NB4 (cell line): ENCODE results near the gene SRCAP.

Source experiments
- MYC ChIP-seq: IDR thresholded peaks from 2 replicates; pipeline ENCODE4 v1.6.1; 2011; ENCODE audit warnings: low read depth, low read length
- POLR2A ChIP-seq: IDR thresholded peaks from 2 replicates; pipeline ENCODE4 v1.6.1; 2011; ENCODE audit warnings: mild to moderate bottlenecking; ENCODE audit not compliant: insufficient read length; ENCODE audit errors: extremely low read depth
- TF ChIP-seq, protein P1 (sequence below): IDR thresholded peaks from one replicate; pipeline ENCODE4 v1.5.1; 2012; ENCODE audit warnings: low read depth, low read length
- TF ChIP-seq, protein P2 (sequence below): IDR thresholded peaks from 2 replicates; pipeline ENCODE4 v1.6.1; 2011; ENCODE audit warnings: low read depth, low read length

DNA sequence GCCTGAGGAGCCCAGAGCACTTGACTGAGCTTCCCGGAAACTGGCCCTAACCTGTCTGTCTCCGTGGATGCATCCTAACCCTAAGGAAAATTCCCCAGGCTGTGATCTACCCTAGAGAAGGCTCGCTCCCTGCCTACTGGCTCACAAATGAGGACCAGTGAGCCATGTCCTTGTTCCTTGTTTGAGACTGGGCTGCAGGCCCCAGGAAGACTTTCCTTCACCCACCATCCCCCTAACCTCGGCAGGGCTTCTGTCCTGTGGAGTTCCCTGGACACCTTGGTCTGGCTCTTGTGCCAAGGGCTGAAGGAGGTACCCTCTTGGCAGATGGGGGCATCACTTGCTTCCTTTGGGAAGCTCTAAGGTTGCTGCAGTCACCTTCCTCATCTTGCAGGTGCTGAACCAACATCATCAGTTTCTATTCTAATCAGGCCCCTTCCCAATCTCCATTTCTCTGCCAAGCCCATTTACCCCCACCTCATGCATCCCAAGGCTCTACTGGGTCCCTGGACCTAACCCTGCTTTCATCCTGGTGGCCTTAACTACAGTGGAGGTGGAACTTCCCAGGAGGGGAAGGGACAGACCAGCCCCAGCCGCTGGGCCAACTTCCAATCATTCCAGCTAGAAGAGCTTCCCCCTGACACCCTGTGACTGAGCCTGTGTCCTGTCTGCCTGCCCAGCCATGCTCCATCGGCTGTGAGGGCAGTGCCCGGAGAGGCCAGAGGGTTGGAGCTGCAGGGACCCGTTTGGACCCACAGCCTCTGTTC lies 75.6 kb downstream of the SRCAP start:
- TF ChIP-seq POLR2A (peak; percentile 14), MYC (no peak)
- TF ChIP-seq, protein P1, sequence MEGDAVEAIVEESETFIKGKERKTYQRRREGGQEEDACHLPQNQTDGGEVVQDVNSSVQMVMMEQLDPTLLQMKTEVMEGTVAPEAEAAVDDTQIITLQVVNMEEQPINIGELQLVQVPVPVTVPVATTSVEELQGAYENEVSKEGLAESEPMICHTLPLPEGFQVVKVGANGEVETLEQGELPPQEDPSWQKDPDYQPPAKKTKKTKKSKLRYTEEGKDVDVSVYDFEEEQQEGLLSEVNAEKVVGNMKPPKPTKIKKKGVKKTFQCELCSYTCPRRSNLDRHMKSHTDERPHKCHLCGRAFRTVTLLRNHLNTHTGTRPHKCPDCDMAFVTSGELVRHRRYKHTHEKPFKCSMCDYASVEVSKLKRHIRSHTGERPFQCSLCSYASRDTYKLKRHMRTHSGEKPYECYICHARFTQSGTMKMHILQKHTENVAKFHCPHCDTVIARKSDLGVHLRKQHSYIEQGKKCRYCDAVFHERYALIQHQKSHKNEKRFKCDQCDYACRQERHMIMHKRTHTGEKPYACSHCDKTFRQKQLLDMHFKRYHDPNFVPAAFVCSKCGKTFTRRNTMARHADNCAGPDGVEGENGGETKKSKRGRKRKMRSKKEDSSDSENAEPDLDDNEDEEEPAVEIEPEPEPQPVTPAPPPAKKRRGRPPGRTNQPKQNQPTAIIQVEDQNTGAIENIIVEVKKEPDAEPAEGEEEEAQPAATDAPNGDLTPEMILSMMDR = no peak
- TF ChIP-seq, protein P2, sequence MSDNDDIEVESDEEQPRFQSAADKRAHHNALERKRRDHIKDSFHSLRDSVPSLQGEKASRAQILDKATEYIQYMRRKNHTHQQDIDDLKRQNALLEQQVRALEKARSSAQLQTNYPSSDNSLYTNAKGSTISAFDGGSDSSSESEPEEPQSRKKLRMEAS = no peak
